HG03095 (cell line): ENCODE measurements around the gene SLC48A1.
A peak's percentile ranks its signal among the peaks of the same experiment; 100 is the strongest.

Experiments
- ATAC-seq: cut with Tn5 transposase; IDR thresholded peaks from one replicate; pipeline ENCODE4 v1.9.1; 2021; ENCODE audit warnings: moderate library complexity; ENCODE audit not compliant: unreplicated experiment

SLC48A1 gene

DNA sequence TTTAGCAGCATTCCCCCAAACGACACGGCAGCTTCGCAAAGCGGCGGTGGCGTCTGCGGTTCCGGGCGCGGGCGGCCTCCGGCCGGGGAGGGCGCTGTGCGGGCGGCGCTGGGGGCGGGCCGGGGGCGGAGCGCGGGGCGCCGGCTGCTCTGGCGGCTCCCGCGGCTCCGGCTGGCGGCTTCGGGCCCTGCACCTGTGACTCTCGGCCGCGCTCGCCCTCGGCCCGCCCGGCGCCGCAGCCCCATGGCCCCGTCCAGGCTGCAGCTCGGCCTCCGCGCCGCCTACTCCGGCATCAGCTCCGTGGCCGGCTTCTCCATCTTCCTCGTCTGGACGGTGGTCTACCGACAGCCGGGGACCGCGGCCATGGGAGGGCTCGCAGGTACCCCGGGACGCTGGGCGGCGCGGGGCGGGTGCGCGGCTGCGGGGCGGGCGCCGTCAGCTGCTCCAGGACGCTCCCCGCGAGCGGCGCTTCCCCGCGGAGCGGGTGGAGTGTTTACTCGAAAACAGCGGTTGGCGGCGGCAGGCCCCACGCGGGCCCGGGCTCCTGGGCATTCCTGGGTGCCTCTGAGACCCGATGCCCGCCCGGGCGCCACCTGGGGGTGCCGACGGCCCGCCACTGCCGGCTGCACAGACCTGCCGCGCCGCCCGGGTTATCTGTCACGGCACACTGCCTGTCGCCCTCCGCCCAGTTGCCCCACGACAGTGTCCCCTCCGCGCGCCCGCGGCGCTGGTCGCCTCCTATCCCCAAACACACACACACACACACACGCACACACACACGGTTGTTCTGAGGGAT, at the start of gene SLC48A1:
Gene SLC48A1, plus strand, starts transcription at position 177 of the 796 bp plus-strand sequence. Its CDS starts 67 bp downstream, at position 244.
- peak; percentile 81 for ATAC-seq

DNA sequence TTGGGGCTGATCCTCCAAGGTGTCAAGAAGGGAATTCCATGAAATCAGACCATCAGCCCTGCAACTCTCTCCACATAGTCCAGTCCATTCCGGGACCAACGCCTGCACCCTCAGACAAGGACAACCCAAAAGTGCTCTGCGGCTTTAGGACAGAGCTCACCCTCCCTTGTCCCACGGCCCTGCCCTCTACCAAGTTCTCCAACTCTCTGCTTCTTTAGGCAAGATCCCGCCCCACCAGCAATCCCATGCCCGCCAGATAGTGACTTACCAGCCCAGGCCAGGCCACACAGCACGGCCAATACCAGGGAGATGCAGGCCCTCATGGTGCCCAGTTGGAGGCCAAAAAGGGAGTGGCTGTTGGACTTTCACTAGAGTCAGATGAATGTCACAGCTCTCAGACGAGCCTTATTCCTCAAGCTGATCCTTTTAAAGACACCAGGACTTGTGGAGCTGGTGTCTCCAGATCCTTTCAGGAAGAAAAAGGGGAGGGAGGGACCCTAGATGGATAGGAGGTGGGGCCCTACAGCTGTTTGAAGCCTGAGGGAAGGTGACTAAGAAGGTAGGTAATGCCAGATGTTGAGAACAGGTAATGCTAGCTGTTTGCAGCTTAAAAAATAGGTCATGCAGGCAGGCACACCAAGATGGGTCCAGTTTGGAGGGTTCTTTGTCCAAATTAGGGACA, 47.8 kb upstream of the SLC48A1 start, which contains the start of gene ENDOU:
Gene ENDOU, minus strand, starts transcription at position 400 of the 682 bp plus-strand sequence. Its CDS starts 77 bp downstream, at position 323.
- ATAC-seq: no peak

DNA sequence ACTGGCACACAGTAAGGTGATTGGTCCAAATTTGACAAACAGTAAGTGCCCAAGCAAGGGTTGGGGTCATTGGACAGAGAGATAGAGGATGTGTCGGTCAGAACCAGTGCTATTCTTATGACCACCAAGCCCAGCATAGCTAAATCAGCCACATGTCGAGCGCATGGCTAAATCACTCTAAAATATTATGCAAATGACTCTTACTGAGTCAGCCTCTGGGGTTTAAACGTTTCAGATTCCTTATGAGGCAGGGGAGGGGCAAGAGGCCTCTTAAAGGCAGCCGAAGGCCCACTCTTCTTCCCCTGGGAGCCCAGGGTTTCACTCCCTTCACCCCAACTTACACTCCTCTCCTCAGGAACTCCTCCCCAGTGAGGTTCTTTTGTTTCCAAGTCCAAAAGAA, 47.1 kb upstream of the SLC48A1 start:
- ATAC-seq: peak; percentile 88

DNA sequence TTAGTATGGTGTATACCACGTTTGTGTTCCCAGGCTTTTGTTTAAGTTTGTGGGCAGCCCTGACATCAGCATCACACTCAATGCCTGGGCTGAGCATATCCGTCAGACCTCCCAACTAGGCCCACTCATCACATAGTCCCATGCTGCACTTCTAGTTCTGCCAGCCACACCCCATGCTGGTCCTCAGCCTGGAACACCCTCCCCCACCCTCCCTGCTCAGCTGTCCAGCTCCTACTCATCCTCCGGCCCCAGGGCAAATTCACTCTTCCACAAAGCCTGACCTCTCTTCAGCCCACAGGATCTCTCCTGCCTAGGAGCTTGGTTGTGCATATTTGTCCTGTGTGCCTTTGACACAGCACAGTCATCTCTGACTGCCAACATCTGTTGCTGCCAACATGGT, 43.8 kb upstream of the SLC48A1 start:
- ATAC-seq: no peak

DNA sequence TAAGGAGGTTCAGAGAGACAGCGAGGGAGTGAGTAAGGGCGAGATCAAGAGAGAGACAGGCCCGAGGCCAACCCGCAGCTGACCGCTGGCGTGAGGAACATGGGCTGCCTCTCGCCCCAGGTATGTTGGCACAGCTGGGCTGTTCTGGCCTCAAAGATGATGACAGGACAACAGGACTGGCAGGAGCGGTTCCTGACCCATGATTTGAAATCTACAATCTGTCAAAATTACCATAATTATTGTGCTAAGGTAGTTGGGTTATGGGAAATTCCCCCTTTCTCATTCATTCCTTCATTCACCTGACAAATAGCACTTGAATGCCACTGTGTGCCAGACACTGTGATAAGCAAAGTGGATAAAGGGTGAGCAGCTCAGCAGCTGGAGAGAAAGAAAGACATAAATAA, 42.7 kb upstream of the SLC48A1 start:
- ATAC-seq: no peak

DNA sequence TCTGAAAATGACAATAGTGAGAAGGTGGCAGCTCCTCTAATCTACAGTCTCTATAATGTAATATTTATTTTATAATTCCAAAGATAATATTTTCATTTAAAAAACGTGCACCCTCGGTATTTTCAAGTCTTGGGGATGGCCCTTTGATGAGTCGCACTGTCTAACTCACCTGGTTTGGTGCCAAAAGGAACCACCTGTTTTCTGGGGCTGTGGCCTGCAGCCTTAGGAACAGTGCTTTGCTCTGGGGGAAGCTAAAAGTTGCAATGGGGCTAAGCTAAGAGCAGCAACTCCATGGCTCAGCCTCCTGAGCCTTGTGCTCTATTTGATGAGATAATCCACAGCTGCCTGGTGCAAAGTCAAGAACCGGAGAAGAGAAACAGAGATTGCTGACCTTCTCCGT, 41.3 kb upstream of the SLC48A1 start:
- no peak for ATAC-seq

DNA sequence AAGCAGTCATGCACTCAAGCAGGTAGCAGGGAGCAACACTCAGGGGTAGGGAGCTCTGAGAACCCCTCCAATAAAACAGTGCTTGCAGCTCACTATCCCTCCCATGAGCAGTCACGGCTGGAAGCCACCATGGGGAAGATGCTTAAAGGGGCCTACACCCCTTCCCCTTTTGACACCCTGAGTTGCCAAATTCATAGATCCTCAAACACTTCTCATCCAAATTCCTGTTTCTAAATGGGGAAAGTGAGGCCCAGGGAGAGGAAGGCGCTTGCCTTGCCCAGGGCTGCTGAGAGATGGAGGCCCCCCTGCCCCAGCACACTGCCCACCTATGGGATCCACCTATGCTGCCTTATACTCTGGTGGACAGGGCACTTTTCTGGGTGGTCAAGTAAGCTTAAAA, 40.5 kb upstream of the SLC48A1 start:
- ATAC-seq: no peak

DNA sequence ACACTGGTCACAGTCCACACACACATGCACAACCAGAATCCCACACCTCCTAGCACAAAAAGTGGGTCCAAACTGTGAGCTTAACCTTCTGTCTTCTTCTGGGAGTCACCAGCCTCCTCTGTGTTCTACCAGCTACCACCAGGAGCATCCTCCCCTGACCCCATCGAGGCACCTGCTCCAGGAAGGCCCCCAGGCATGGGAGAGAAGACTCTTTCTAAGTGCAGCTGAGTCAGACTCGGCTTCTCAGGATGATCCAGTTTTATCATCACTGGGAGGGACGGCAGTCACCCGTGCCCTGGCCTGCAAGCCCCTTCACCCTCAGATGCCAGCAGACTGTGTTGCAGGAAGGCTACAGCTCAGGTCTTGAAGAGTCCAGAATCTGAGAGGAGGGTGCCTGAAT, 39.9 kb upstream of the SLC48A1 start:
- no peak for ATAC-seq

DNA sequence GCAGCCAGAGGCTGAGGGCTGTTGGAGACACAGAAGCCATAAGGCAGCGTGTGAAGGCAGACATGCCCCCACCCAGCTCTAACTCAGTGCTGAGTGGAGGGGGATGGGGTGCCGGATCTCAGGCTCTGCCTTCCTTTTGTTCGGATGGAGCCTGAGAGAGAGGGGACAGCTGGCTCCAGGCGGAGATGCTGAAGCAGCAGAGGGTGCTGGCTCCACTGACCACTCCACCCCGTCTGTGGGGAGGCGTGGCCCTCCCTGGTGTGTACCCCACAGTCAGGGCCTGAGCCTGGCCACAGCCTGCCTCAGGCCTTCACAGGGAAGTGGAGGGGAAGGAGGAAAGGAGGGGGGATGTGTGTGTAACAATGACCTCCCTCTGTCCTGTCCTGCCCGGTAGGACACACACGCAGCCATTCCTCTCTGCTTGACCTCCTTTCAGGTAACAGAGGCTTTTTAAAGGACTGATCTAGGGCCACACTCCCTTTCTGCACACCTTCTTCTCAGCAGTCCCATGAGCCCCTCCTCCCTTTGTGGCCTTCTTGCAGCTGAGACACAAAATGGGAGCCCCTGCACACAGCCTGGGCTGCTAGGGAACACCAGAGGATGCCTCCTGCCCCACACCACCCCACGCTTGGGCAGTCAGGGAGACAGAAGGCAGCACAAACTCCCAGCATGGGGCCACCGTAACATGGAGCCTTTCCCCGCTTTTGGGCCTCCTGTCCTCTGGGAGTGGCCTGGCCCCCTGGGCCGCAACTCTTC, 38.1 kb upstream of the SLC48A1 start:
- no peak for ATAC-seq

DNA sequence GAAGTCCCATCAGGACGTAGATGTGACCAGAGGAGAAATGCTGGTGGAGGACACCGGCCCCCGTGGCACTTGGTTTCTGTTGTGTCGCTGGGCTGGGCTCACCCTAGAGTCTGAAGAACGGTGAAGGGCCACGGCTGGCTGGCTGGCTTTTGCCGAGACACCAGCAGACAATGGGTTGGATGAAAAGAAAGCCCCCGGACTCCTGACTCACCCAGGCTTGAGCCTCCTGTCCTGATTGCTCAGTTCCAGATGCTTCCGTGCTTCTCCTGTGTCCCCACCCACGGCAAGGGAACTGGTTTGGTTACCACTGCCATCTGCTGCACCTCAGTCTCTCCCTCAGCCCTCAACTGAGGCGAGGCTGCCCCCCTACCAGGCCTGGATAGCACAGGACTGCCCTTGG, 37.4 kb upstream of the SLC48A1 start:
- no peak for ATAC-seq

DNA sequence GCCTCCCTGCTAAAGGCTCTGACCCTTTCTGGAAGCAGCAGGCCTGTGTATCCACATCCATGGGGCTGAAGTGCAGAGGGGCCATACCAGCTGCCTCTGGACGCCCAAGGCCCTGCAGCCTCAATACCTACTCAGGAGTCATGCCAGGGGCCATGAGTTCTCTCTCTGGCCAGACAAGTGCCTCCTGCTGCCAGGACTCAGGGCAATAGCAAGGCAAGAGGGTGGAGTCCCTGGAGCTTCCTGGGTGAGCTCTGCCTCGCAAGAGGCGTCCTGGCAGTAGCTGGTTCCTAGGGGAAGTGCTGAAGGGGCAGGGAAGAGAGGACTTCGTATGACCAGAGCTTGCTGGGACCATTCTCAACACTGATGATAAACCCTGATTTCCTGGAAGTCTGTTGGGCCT, 36.8 kb upstream of the SLC48A1 start:
- ATAC-seq: no peak

DNA sequence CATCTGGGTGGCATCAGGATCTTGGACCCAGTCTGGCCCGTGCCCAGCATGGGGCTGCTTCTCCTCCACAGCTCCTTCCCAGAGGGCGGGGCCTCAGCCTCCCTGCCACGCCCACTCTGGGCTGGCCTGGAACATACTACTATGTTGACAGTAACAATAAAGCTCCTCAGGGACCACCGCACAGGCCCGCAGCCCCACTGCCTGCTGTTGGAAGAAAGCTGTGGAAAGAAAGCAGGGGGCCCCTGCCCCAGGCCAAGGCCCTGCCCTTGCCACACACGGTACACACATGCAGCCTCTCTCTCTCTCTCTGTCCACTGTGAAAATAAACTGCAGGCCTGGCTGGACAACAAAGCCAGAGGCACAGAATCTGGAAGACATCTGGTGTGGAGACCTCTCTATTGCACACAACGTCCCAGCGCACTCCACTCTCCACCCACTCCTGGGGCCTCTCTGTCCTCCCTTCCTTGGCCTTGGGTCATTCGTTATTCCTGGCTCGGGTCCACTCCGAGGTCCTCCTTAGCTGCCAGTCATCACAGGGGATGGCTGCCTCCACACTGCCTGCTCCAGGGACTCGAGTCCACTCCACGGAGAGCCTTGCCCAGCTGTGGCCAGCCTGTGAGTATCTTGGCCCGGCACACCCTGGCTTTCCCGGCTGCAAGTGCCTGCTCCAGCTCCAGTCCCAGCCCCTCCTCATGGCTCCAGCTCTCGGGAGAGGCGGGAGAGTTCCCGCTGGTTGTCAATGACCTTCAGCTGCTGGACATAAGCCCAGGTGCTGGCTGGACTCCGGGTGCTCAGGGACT, 36.0 kb upstream of the SLC48A1 start:
- no peak for ATAC-seq

DNA sequence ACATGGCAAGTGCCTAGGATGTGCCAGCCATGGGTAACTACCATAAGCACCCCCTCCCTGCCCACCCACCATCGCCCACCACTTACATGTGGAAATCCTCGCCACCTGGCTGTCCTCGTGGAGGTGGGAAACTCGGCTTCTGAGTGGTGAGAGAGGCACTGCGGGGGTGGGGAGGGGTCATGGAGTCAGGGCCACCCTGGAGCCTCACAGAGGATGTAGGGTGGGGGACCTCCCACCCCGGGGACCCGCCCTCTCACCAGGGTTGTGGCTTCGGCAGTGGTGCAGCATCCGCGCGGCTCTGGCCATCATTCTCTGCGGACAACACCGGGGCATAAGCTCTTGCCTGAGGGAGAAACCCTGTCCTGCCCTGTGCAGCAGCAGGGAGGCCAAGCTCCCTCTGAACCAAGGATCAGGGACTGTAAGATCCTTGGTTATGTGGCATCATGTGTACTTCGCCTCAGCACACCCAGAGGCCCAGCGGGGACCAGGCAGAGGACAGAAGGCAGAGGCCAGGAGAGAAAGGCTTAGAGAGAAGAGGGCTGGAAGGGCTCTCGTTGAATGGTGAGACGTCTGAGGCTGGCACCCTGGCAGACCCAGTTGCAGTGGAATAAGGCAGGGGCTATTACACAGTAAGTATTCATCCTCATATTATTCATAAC, 35.0 kb upstream of the SLC48A1 start:
- ATAC-seq: no peak

DNA sequence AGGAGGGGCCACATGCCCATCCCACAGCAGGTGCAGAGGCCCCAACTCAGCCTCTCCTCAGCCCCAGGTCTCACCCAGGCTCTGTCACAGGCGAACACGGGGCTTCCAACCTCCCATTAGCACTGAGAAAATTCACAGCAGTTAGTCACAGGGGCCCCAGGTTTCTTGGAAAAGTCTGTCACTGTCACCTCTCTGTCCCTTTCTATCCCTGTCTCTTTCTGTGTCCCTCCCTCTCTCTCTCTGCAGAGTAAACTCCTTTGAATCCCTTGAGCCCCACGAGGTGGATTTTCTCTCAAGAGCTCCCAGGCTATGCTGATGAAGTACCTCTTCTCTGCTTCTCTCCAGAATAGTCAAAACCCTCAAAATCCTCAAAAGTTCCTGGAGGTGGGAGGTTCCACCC, 33.7 kb upstream of the SLC48A1 start:
- no peak for ATAC-seq

DNA sequence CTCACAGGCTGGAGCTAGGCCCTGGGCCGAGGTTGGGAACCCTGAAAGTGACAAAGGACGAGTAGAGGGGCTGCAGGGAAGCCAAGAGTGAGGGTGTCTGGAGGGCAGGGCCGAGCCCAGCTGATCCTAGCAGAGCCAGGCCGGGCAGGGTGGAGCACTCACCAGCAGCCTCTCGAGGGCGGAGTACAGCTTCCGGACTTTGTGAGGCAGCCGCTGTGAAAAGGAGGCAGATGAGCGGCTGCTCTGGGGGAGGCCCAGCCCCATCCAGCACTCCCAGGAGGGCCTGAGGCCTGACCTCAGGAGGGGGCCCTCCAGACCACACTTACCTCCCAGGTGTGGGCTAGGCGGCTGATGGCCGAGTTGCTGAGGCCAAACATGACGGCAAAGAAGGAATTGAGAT, 33.1 kb upstream of the SLC48A1 start:
- peak; percentile 78 for ATAC-seq

DNA sequence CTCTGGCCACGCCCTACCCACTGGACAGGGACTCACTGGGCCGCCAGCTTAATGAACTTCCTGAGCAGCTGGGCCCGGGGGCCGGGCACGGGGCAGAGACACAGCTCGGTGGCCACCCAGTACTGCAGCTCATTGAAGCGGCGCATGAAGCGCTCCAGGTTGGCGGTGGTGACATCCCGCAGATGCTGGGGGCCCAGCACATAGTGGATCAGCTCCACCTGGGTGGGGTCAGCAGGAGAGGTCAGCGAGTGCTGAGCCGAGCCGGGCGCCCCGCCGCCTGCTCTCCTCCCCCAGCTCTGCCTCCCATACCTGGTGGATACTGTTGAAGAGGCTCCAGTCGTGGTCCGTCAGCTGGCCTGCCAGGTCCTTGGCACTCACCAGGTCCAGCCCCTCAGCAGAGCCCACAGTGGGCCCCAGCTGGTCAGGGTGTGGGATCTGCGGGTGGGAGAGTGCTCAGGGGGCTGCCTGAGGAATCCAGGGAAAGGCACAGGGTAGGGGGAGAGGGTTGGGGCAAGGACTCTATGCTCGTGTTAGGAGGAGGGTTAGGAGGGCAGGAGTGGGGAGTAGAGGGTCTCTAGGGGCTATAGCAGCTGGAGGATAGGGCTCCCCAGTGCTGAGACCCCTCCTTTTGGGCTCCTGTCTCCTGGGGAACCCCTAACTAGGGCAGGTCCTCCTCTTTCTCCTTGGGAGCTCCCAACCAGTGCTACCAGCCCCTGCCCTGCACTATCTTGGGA, 32.3 kb upstream of the SLC48A1 start:
- ATAC-seq: peak; percentile 33

DNA sequence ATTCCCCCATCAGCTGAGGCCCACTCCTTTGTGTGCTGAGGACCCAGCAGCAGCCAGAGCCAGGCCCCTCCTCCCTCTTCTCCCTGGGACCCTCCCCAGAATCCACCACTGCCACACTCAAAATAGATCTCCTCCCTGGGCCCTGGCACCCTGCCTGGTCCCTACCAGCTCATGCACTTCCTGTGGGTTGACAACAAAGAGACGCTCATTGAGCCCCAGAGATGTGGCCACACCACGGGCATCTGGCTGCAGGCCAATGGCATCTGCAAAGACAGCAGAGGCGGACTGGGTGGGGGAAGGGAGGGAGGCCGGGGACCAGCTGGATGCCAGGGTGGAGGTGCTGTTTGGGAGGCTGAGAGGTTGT, 31.7 kb upstream of the SLC48A1 start:
- no peak for ATAC-seq

DNA sequence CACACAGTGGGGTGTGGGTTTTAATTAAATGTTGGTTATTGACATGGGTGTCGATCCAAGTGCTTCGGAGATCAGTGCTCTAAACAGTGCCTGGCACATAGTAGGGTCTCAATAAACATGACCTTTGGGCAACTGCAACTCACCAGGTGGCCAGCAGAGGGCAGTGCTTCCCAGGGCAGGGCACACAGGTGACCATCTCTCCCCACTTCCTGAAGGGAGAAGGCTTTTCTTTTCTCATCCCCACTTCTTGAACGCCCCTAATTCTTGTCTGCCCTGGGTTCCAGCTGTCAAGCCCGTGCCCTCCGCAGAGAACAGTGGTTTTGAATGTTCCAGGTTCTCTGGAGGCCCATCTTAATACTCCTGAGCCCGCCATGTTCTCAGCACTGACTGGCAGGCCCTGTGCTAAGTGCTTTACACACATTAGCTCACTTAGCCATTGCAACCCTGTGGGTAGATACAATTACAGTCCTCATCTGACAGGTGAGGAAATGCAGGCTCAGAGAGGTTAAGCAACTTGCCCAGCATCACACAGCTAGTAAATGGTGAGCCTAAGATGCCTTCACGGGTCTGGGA, 30.7 kb upstream of the SLC48A1 start:
- ATAC-seq: no peak

DNA sequence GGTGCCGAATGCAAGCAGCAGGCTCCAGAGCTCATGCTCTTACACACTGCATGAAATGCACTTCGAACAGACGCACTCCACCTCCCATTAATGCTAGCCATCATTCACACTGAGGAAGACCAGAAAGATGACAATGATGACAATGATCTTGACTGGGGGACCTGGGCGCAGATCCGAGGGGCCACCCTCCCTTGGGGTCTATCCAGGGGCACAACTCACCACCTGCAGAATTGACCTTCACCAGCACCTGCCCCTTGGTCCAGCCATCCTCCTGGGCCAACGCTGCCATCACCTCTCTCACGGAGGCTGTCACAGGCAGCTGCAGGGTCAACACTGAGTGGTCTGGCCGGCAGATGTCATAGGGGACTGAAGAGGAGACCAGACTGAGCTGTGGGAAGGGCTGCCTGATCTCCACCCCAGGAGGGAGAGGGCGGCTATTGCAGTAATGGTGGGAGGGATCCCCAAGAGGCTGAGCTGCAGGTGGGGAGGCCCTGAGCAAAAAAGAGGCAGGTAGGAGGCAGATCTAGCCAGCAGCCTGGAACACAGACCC, 29.7 kb upstream of the SLC48A1 start:
- no peak for ATAC-seq
